LHCN-M2 (cell line): ENCODE measurements around the gene KRT79. TPM values are rescaled to one million over a fixed set of nuclear protein-coding genes. Genes with fewer than 3 reads are reported as not detected.

Experiments
- DNase-seq: peaks from one replicate; pipeline ENCODE4 v3.0.0-alpha.2; 2012; ENCODE audit warnings: low read depth
- total RNA-seq: library from RNA; depleted of rRNA; stranded (reverse); fragments of >200 nt; gene quantifications from 2 replicates; pipeline ENCODE4 v1.2.3, GENCODE V29; 2014

KRT79 gene
- total RNA-seq, 1 experiment from 2014 or later, result not detected

- no peak for DNase-seq
Observed at GRCh38 chr12:52791271-52792184, 42.6 kb downstream of the KRT79 start.

GRCh38 chr12:52790427-52791270 lies 43.5 kb downstream of the KRT79 start:
- no peak for DNase-seq

GRCh38 chr12:52789637-52790426 lies 44.3 kb downstream of the KRT79 start:
- DNase-seq, result no peak

GRCh38 chr12:52788876-52789636 lies 45.1 kb downstream of the KRT79 start:
- DNase-seq, result no peak

- DNase-seq, result no peak
Observed at GRCh38 chr12:52788192-52788875, 45.8 kb downstream of the KRT79 start.

GRCh38 chr12:52787324-52788191 lies 46.6 kb downstream of the KRT79 start:
- DNase-seq, result no peak

GRCh38 chr12:52784909-52785308 lies 49.2 kb downstream of the KRT79 start:
- DNase-seq, result no peak

- DNase-seq, result no peak
Observed at GRCh38 chr12:52783563-52784316, 50.4 kb downstream of the KRT79 start.

GRCh38 chr12:52782502-52782901 lies 51.6 kb downstream of the KRT79 start:
- DNase-seq, result no peak

GRCh38 chr12:52781399-52782082 lies 52.6 kb downstream of the KRT79 start:
- DNase-seq, result no peak

GRCh38 chr12:52779914-52780313 lies 54.2 kb downstream of the KRT79 start:
- DNase-seq, result no peak

- no peak for DNase-seq
Observed at GRCh38 chr12:52778833-52779232, 55.3 kb downstream of the KRT79 start.

- DNase-seq, result no peak
Observed at GRCh38 chr12:52777566-52777965, 56.5 kb downstream of the KRT79 start.

- DNase-seq, result no peak
Observed at GRCh38 chr12:52776913-52777395, 57.2 kb downstream of the KRT79 start, which contains the start of gene KRT76. Gene KRT76 (minus strand): TSS chr12:52777345. CDS start chr12:52777291, 54 bp downstream.

GRCh38 chr12:52776435-52776834 lies 57.7 kb downstream of the KRT79 start:
- DNase-seq, result no peak

- no peak for DNase-seq
Observed at GRCh38 chr12:52774629-52775250, 59.4 kb downstream of the KRT79 start.

GRCh38 chr12:52772772-52773171 lies 61.3 kb downstream of the KRT79 start:
- no peak for DNase-seq
